Mesothelial cell of epicardium (in vitro differentiated cells): Measurements from ENCODE around the gene MTNR1B. TPM values are rescaled to one million over a fixed set of nuclear protein-coding genes. Genes with fewer than 3 reads are reported as not detected.

ENCODE experiments used
- DNase-seq, 2 experiments: peaks; one replicate each; pipeline ENCODE4 v3.0.0; 2021; ENCODE audit warnings: low spot score in 2 of 2; ENCODE audit not compliant: unreplicated experiment in 2 of 2
- H3K27ac Mint-ChIP-seq: 2 replicates; pipeline ENCODE4 v1.8.0; 2021; ENCODE audit warnings: mixed read lengths
- H3K27me3 Mint-ChIP-seq: 2 replicates; pipeline ENCODE4 v1.8.0; 2021; ENCODE audit warnings: low read depth, mixed read lengths
- H3K36me3 Mint-ChIP-seq: 2 replicates; pipeline ENCODE4 v1.8.0; 2021; ENCODE audit warnings: mixed read lengths
- H3K4me1 Mint-ChIP-seq: 2 replicates; pipeline ENCODE4 v1.8.0; 2021; ENCODE audit warnings: mixed read lengths
- H3K4me3 Mint-ChIP-seq: 2 replicates; pipeline ENCODE4 v1.8.0; 2021; ENCODE audit warnings: mild to moderate bottlenecking, moderate library complexity, mixed read lengths
- H3K9me3 Mint-ChIP-seq: 2 replicates; pipeline ENCODE4 v1.8.0; 2021; ENCODE audit warnings: mixed read lengths
- CTCF ChIP-seq: fragments of 200-600 bp; sonication (generic); IDR thresholded peaks from one replicate; pipeline ENCODE4 v1.5.0; 2021; ENCODE audit warnings: antibody characterized with exemption; ENCODE audit not compliant: unreplicated experiment
- total RNA-seq: library from RNA; stranded (reverse); gene quantifications from 3 replicates; pipeline ENCODE4 v1.2.1, GENCODE V29; 2021

The MTNR1B gene
- total RNA-seq, 1 donor from 2014 or later: not detected

GRCh38 chr11:93024369-93024768, 54.9 kb downstream of the MTNR1B start:
- Mint-ChIP-seq H3K36me3 (no peaks in the 10 kb centered on the region), H3K27ac (no peak overlapping the region), H3K27me3 (no peaks in the 10 kb centered on the region), H3K4me1 (peaks cover 13% of the 10 kb centered on the region), H3K4me3 (no peak overlapping the region), H3K9me3 (peaks cover 5% of the 10 kb centered on the region)
- TF ChIP-seq CTCF: no peak
- no peak for DNase-seq

- Mint-ChIP-seq H3K27me3 (no peaks in the 10 kb centered on the region), H3K4me1 (peaks cover 1% of the 10 kb centered on the region), H3K27ac (no peak overlapping the region), H3K4me3 (no peak overlapping the region), H3K36me3 (no peaks in the 10 kb centered on the region), H3K9me3 (peaks cover 5% of the 10 kb centered on the region)
- DNase-seq: no peak
- TF ChIP-seq CTCF: no peak
Measured at GRCh38 chr11:93025558-93026255, 56.3 kb downstream of the MTNR1B start.

GRCh38 chr11:93028960-93029522, 59.6 kb downstream of the MTNR1B start:
- no peaks in the 10 kb centered on the region for H3K36me3 Mint-ChIP-seq
- H3K27me3 Mint-ChIP-seq: no peaks in the 10 kb centered on the region
- TF ChIP-seq CTCF: no peak
- no peak overlapping the region for H3K27ac Mint-ChIP-seq
- H3K4me3 Mint-ChIP-seq: no peak overlapping the region
- no peak for DNase-seq
- H3K9me3 Mint-ChIP-seq: peaks cover 5% of the 10 kb centered on the region
- no peaks in the 10 kb centered on the region for H3K4me1 Mint-ChIP-seq

GRCh38 chr11:93031386-93031785, 61.9 kb downstream of the MTNR1B start:
- no peak for DNase-seq
- Mint-ChIP-seq H3K4me3 (no peak overlapping the region), H3K27me3 (no peaks in the 10 kb centered on the region), H3K4me1 (no peaks in the 10 kb centered on the region), H3K27ac (no peak overlapping the region), H3K9me3 (peaks cover 3% of the 10 kb centered on the region), H3K36me3 (no peaks in the 10 kb centered on the region)
- TF ChIP-seq CTCF: no peak

Other genes starting within 250 kb of the MTNR1B start
- 23.6 to 25.3 TPM (median 24.7 TPM) in 3 replicates for gene SLC36A4, start 228.3 kb downstream of the MTNR1B start, total RNA-seq